IMR-90 (cell line): ENCODE measurements around the gene GP5. TPM values are rescaled to one million over a fixed set of nuclear protein-coding genes. Genes with fewer than 3 reads are reported as not detected.

Experiments
- ATAC-seq: fragments of 200-7000 bp; cut with Tn5 transposase; 2 replicates; pipeline ENCODE4 v1.9.1; 2020; ENCODE audit warnings: low read depth, mild to moderate bottlenecking, moderate library complexity
- BruUV-seq: library from RNA; stranded (reverse); fragments of 400-500 nt; replicated peaks from 2 replicates; lab custom pipeline; 2021; lab: Mats Ljungman, UMichigan
- CTCF ChIA-PET: fragments of 300-600 bp; formaldehyde crosslinking; extraction: SDS; loops from one replicate; lab custom pipeline; 2021; ENCODE audit warnings: antibody characterized with exemption; lab: Yijun Ruan, JAX
- POLR2A ChIA-PET: fragments of 300-600 bp; sonication (Branson Sonifier 250); formaldehyde crosslinking; loops from one replicate; lab custom pipeline; 2022; ENCODE audit warnings: antibody characterized with exemption; ENCODE audit not compliant: unreplicated experiment; lab: Charles Lee
- DNase-seq: peaks from one replicate; pipeline ENCODE4 v3.0.0; 2013
- H2AFZ ChIP-seq: replicated peaks from 2 replicates; pipeline ENCODE3; 2013; ENCODE audit warnings: low read length, mild to moderate bottlenecking; ENCODE audit not compliant: poor library complexity
- H2AK5ac ChIP-seq: 2 replicates; pipeline ENCODE4 v1.6.1; 2013; ENCODE audit warnings: low read depth, low read length, inconsistent platforms
- H2AK9ac ChIP-seq: replicated peaks from 2 replicates; pipeline ENCODE3; 2013; ENCODE audit warnings: mild to moderate bottlenecking, low read depth, low read length, moderate library complexity; ENCODE audit not compliant: poor library complexity
- H2BK120ac ChIP-seq: 2 replicates; pipeline ENCODE4 v1.6.1; 2013; ENCODE audit warnings: low read depth, low read length, inconsistent platforms
- H2BK15ac ChIP-seq: 3 replicates; pipeline ENCODE4 v1.6.1; 2013; ENCODE audit warnings: low read depth, low read length, inconsistent platforms
- H2BK20ac ChIP-seq: 2 replicates; pipeline ENCODE4 v1.6.1; 2013; ENCODE audit warnings: low read depth, mild to moderate bottlenecking, inconsistent platforms, low read length, moderate library complexity
- H2BK5ac ChIP-seq: 2 replicates; pipeline ENCODE4 v1.6.1; 2013; ENCODE audit warnings: mild to moderate bottlenecking, low read depth, low read length, inconsistent platforms; ENCODE audit not compliant: poor library complexity, severe bottlenecking
- H3K14ac ChIP-seq: replicated peaks from 2 replicates; pipeline ENCODE4 v1.6.1; 2013; ENCODE audit warnings: low read depth, low read length, inconsistent platforms
- H3K18ac ChIP-seq: 2 replicates; pipeline ENCODE4 v1.6.1; 2013; ENCODE audit warnings: low read depth, low read length, control low read depth
- H3K23ac ChIP-seq: 2 replicates; pipeline ENCODE4 v1.6.1; 2013; ENCODE audit warnings: low read depth, low read length, inconsistent platforms
- H3K27ac ChIP-seq: 2 replicates; pipeline ENCODE4 v1.5.1; 2013; ENCODE audit warnings: mild to moderate bottlenecking, control low read depth, low read length; ENCODE audit not compliant: insufficient read depth
- H3K27me3 ChIP-seq: 2 replicates; pipeline ENCODE4 v1.6.1; 2013; ENCODE audit warnings: low read length; ENCODE audit not compliant: control insufficient read depth, insufficient read depth
- H3K36me3 ChIP-seq: 2 replicates; pipeline ENCODE4 v1.6.1; 2013; ENCODE audit warnings: low read length, mixed read lengths; ENCODE audit not compliant: control insufficient read depth, insufficient read depth
- H3K4ac ChIP-seq: 2 replicates; pipeline ENCODE4 v1.6.1; 2013; ENCODE audit warnings: low read depth, low read length, inconsistent platforms
- H3K4me1 ChIP-seq: 2 replicates; pipeline ENCODE4 v1.6.1; 2013; ENCODE audit warnings: low read length, mixed read lengths; ENCODE audit not compliant: control insufficient read depth, insufficient read depth
- H3K4me2 ChIP-seq: 2 replicates; pipeline ENCODE4 v1.6.1; 2013; ENCODE audit warnings: low read depth, mild to moderate bottlenecking, control low read depth, low read length, moderate library complexity
- H3K4me3 ChIP-seq: 2 replicates; pipeline ENCODE4 v1.5.1; 2013; ENCODE audit warnings: low read depth, mild to moderate bottlenecking, control low read depth, low read length, moderate library complexity; ENCODE audit not compliant: insufficient read depth
- H3K56ac ChIP-seq: 2 replicates; pipeline ENCODE4 v1.6.1; 2013; ENCODE audit warnings: low read length, inconsistent platforms; ENCODE audit not compliant: insufficient read depth; ENCODE audit errors: extremely low read depth
- H3K79me1 ChIP-seq, 2 experiments: 2 replicates each; pipeline ENCODE4 v1.6.1; 2013; ENCODE audit warnings: low read length in 2 of 2, inconsistent platforms in 1 of 2, low read depth in 1 of 2
- H3K9ac ChIP-seq: 2 replicates; pipeline ENCODE4 v1.6.1; 2013; ENCODE audit warnings: low read depth, low read length, control low read depth
- H3K9me1 ChIP-seq: 2 replicates; pipeline ENCODE4 v1.6.1; 2013; ENCODE audit warnings: low read length, inconsistent platforms; ENCODE audit not compliant: insufficient read depth
- H3K9me3 ChIP-seq: 2 replicates; pipeline ENCODE4 v1.6.1; 2013; ENCODE audit warnings: low read length; ENCODE audit not compliant: control insufficient read depth, insufficient read depth
- H4K20me1 ChIP-seq: 2 replicates; pipeline ENCODE4 v1.6.1; 2013; ENCODE audit warnings: low read length, inconsistent platforms; ENCODE audit not compliant: insufficient read depth
- H4K5ac ChIP-seq: 2 replicates; pipeline ENCODE4 v1.6.1; 2013; ENCODE audit warnings: mild to moderate bottlenecking, low read depth, low read length, control low read depth
- H4K8ac ChIP-seq, 2 experiments: 2 replicates each; pipeline ENCODE4 v1.6.1; 2013; ENCODE audit warnings: low read depth in 2 of 2, low read length in 2 of 2, control low read depth in 1 of 2, inconsistent platforms in 1 of 2
- H4K91ac ChIP-seq: 2 replicates; pipeline ENCODE4 v1.6.1; 2013; ENCODE audit warnings: low read depth, low read length, inconsistent platforms; ENCODE audit not compliant: insufficient read depth
- BHLHE40 ChIP-seq: fragments of 150-350 bp; IDR thresholded peaks from 2 replicates; pipeline ENCODE4 v1.6.1; 2016; ENCODE audit warnings: mild to moderate bottlenecking, low read depth, low read length
- CEBPB ChIP-seq: IDR thresholded peaks from 2 replicates; pipeline ENCODE4 v1.6.1; 2012; ENCODE audit warnings: low read depth, low read length, improper control_type of control experiment
- CHD1 ChIP-seq: IDR thresholded peaks from 2 replicates; pipeline ENCODE4 v1.6.1; 2012; ENCODE audit warnings: low read depth, low read length, improper control_type of control experiment
- CTCF ChIP-seq: conservative IDR thresholded peaks from 2 replicates; pipeline ENCODE4 v1.5.1; 2012; ENCODE audit warnings: mild to moderate bottlenecking, low read depth, low read length, improper control_type of control experiment
- FOS ChIP-seq: fragments of 150-350 bp; IDR thresholded peaks from 2 replicates; pipeline ENCODE4 v1.6.1; 2016; ENCODE audit warnings: low read depth, low read length
- MAFK ChIP-seq: IDR thresholded peaks from 2 replicates; pipeline ENCODE4 v1.6.1; 2012; ENCODE audit warnings: low read depth, low read length, improper control_type of control experiment
- MAZ ChIP-seq: IDR thresholded peaks from 2 replicates; pipeline ENCODE4 v1.6.1; 2012; ENCODE audit warnings: low read depth, mild to moderate bottlenecking, low read length, improper control_type of control experiment, moderate library complexity, borderline replicate concordance
- MXI1 ChIP-seq: IDR thresholded peaks from 2 replicates; pipeline ENCODE4 v1.6.1; 2012; ENCODE audit warnings: low read depth, mild to moderate bottlenecking, low read length, moderate library complexity, borderline replicate concordance
- NFE2L2 ChIP-seq: fragments of 150-350 bp; IDR thresholded peaks from 2 replicates; pipeline ENCODE4 v1.6.1; 2016; ENCODE audit warnings: low read depth, mild to moderate bottlenecking, low read length
- POLR2A ChIP-seq: IDR thresholded peaks from 2 replicates; pipeline ENCODE4 v1.6.1; 2012; ENCODE audit warnings: mild to moderate bottlenecking, low read depth, low read length
- RAD21 ChIP-seq: IDR thresholded peaks from 2 replicates; pipeline ENCODE4 v1.6.1; 2012; ENCODE audit warnings: low read length, improper control_type of control experiment
- RCOR1 ChIP-seq: IDR thresholded peaks from 2 replicates; pipeline ENCODE4 v1.6.1; 2012; ENCODE audit warnings: mild to moderate bottlenecking, low read length, improper control_type of control experiment; ENCODE audit not compliant: insufficient replicate concordance
- RFX5 ChIP-seq: IDR thresholded peaks from 2 replicates; pipeline ENCODE4 v1.8.0; 2012; ENCODE audit warnings: low read depth, mild to moderate bottlenecking, low read length, moderate library complexity
- SMC3 ChIP-seq: fragments of 150-350 bp; IDR thresholded peaks from 2 replicates; pipeline ENCODE4 v1.6.1; 2016; ENCODE audit warnings: low read depth, mild to moderate bottlenecking, antibody characterized with exemption, low read length, moderate library complexity
- WGBS, 2 experiments: methylation state at CpG; one replicate each; pipeline versions ENCODE4 v1.1.5 to v1.1.7; 2013; ENCODE audit warnings: missing lambda C conversion rate in 2 of 2; ENCODE audit not compliant: insufficient read length in 1 of 2; ENCODE audit errors: extremely low coverage in 2 of 2; 5-methylcytosine and 5-hydroxymethylcytosine counted together
- dilution Hi-C: fragments of 300-500 bp; cut with HindIII; formaldehyde crosslinking; loops from one replicate; pipeline ENCODE4 v1.14.3; 2018; ENCODE audit warnings: low sequenced_read_pairs; ENCODE audit not compliant: unreplicated experiment
- in situ Hi-C: fragments of 300-500 bp; cut with MboI; formaldehyde crosslinking; loops from 3 replicates; pipeline ENCODE4 v1.14.3; 2019; ENCODE audit warnings: low sequenced_read_pairs, inconsistent platforms, mixed read lengths
- intact Hi-C: fragments of 100-400 bp; cut with micrococcal nuclease; formaldehyde crosslinking; loops from 2 replicates; pipeline ENCODE4 v1.10.0; 2022
- polyA plus RNA-seq, 3 experiments: library from polyadenylated mRNA; depleted of rRNA; stranded (reverse); fragments of >200 nt; gene quantifications; 2 replicates each; pipeline ENCODE4 v1.2.3, GENCODE V29; 2012; ENCODE audit warnings: low replicate concordance in 1 of 3
- total RNA-seq: library from RNA; depleted of rRNA; stranded (reverse); fragments of >200 nt; gene quantifications from 2 replicates; pipeline ENCODE4 v1.2.3, GENCODE V29; 2012
- TF ChIP-seq, protein P1 (sequence below): fragments of 150-350 bp; IDR thresholded peaks from 2 replicates; pipeline ENCODE4 v1.6.1; 2017; ENCODE audit warnings: mild to moderate bottlenecking, antibody characterized with exemption, low read length, low read depth
- TF ChIP-seq, protein P2 (sequence below): fragments of 150-350 bp; IDR thresholded peaks from 2 replicates; pipeline ENCODE4 v1.6.1; 2016; ENCODE audit warnings: low read depth, mild to moderate bottlenecking, low read length, moderate library complexity, borderline replicate concordance

The GP5 gene
- total and polyA plus RNA-seq, 2 of the 4 experiments (the other 2 are of a cell fraction): under 0.01 to 0.12 TPM

GRCh38 chr3:194443901-194444300 is 44.8 kb upstream of the GP5 start:
- Histone ChIP-seq H2BK15ac (no peak overlapping the region), H3K18ac (no peak overlapping the region), H3K27ac (no peak overlapping the region), H3K4ac (no peak overlapping the region), H3K23ac (no peak overlapping the region), H3K9me3 (no peaks in the 10 kb centered on the region), H4K5ac (no peak overlapping the region), H3K79me1 (peaks cover 31 to 42% of the 10 kb centered on the region in 2 experiments), H2BK20ac (no peak overlapping the region), H3K27me3 (no peaks in the 10 kb centered on the region), H2BK120ac (no peak overlapping the region), H3K56ac (no peak overlapping the region), H3K14ac (no peak overlapping the region), H2AK5ac (no peak overlapping the region), H3K9me1 (0 out of 2 replicates have a peak, but pooled peaks cover 2% of the 10 kb centered on the region), H4K91ac (no peak overlapping the region), H2AK9ac (no peak overlapping the region), H2BK5ac (no peak overlapping the region), H3K4me3 (no peak overlapping the region), H3K4me1 (peaks cover 7% of the 10 kb centered on the region), H4K8ac (no peak overlapping the region), H3K36me3 (peaks cover 32% of the 10 kb centered on the region), H3K4me2 (no peak overlapping the region), H4K20me1 (peaks cover 14% of the 10 kb centered on the region), H2AFZ (no peak overlapping the region), H3K9ac (no peak overlapping the region)
- in situ Hi-C loops (no loop called here), dilution Hi-C loops (no loop called here), intact Hi-C loops (no loop called here)
- TF ChIP-seq MXI1: no peak
- no peak for TF ChIP-seq FOS
- TF ChIP-seq BHLHE40: no peak
- TF ChIP-seq NFE2L2: no peak
- no peak for TF ChIP-seq SMC3
- TF ChIP-seq MAFK: no peak
- TF ChIP-seq POLR2A: no peak
- TF ChIP-seq, protein P1, sequence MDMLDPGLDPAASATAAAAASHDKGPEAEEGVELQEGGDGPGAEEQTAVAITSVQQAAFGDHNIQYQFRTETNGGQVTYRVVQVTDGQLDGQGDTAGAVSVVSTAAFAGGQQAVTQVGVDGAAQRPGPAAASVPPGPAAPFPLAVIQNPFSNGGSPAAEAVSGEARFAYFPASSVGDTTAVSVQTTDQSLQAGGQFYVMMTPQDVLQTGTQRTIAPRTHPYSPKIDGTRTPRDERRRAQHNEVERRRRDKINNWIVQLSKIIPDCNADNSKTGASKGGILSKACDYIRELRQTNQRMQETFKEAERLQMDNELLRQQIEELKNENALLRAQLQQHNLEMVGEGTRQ: no peak
- TF ChIP-seq RAD21: no peak
- no peak for TF ChIP-seq RCOR1
- no peak for TF ChIP-seq CTCF
- TF ChIP-seq, protein P2, sequence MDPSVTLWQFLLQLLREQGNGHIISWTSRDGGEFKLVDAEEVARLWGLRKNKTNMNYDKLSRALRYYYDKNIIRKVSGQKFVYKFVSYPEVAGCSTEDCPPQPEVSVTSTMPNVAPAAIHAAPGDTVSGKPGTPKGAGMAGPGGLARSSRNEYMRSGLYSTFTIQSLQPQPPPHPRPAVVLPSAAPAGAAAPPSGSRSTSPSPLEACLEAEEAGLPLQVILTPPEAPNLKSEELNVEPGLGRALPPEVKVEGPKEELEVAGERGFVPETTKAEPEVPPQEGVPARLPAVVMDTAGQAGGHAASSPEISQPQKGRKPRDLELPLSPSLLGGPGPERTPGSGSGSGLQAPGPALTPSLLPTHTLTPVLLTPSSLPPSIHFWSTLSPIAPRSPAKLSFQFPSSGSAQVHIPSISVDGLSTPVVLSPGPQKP: no peak
- TF ChIP-seq RFX5: no peak
- no peak for TF ChIP-seq CEBPB
- TF ChIP-seq CHD1: no peak
- TF ChIP-seq MAZ: no peak
- no TSS peak for BruUV-seq
- no CpG with 5 or more reads among the region's 2 CpGs for WGBS, 2 experiments
- no peak for DNase-seq
- no peak for ATAC-seq
- CTCF ChIA-PET: no interaction called here
- POLR2A ChIA-PET: no interaction called here
